GM19023 (cell line): Measurements from ENCODE around the gene CDH7.

Experiments used
- ATAC-seq: cut with Tn5 transposase; IDR thresholded peaks from one replicate; pipeline ENCODE4 v1.9.1; 2021; ENCODE audit warnings: mild to moderate bottlenecking, moderate library complexity; ENCODE audit not compliant: unreplicated experiment

Gene CDH7

DNA sequence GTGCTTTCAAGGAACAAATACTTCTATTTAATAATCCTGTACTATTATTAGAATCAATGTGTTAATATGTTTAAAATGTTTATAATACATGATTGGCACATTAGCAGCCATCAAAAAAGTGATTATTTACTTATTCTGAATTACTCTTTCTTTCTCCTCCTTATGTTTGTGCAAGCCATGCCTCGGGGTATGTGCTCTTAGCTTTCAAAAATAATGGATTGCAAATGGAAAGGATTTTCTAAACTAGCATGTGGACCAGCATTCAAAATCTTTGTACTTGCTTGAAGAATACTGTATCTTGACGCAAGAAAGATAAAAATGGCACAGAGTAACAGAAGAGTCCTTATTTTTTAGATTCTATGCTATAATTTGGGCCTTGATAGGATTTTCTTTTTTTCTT lies 156.5 kb downstream of the CDH7 start:
- no peak for ATAC-seq

DNA sequence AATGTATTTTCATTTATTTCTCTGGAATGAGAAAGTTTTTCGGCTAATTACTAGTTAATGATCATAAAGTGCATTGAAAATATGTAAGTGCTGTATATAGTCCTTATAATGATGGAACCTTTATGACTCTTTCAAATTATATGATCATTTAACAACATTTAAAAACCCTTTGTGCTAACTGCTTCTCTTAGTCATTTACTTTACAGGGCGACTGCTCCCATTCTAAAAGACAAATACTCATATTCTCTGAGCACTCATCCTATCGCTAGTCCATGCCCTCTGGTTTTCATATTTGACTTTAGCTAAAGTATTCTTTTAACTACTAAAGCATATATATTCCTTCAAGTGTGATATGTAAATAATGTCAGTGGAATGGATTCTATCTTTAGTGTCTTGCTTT lies 168.2 kb downstream of the CDH7 start:
- no peak for ATAC-seq

- ATAC-seq, result no peak
Observed at GRCh38 chr18:65919663-65920062, 168.9 kb downstream of the CDH7 start.

- ATAC-seq, result no peak
Observed at GRCh38 chr18:65922103-65922502, 171.3 kb downstream of the CDH7 start.

DNA sequence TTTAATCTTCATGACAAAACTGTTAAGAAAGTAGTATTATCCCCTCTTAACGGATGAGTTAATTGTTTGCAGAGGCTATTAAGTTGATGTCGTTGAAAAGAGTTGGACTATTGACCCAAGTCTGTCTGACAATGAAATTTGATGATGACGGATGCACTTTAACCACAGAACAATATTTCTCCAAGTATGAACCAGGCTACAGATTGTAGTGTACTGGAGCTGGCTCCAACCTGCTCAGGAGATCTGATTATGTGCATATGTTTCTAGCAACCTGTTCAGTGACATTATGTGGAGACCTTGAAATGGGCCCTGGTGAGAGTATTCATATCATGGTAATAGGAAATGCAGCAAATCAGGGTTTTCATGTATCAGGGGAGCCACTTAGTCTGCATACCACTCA lies 174.1 kb downstream of the CDH7 start:
- no peak for ATAC-seq

GRCh38 chr18:65934874-65935273 lies 184.1 kb downstream of the CDH7 start:
- ATAC-seq, result no peak

GRCh38 chr18:65936678-65937077 lies 185.9 kb downstream of the CDH7 start:
- no peak for ATAC-seq

- ATAC-seq, result no peak
Observed at GRCh38 chr18:65937180-65937579, 186.4 kb downstream of the CDH7 start.

DNA sequence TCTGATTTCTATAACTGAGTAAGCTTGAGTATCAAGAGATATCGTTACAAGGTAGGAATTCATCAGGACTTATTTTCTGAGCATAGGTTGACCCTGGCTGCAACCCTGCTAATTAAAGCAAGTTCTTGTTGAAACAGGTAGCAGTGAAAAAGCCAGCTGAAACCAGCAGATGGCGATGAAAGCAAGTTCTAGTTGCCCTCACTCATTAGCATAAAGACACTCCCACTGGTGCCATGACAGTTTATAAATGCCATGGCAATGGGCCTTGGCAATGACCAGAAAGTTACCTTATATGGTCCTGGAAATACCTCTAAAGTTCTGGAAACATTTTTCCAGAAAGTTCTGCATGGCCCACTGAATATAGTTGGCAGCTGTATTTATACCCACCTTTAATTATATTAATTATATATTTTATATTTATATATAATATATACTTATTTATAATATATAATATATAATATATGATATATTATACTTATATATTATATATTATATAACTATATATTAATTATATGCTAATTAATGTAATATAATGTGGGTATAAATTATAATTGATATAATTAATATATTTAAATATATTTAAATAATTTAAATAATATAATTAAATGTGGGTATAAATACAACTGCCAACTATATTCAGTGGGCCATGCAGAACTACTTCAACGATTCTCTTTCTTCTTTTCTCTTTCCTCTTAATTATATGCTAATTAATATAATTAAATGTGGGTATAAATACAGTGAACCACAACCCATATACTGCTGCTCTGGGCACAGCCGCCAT lies 188.0 kb downstream of the CDH7 start:
- peak; percentile 81 for ATAC-seq
